ENCODE measurements around the gene PPFIA3.

The PPFIA3 gene

DNA sequence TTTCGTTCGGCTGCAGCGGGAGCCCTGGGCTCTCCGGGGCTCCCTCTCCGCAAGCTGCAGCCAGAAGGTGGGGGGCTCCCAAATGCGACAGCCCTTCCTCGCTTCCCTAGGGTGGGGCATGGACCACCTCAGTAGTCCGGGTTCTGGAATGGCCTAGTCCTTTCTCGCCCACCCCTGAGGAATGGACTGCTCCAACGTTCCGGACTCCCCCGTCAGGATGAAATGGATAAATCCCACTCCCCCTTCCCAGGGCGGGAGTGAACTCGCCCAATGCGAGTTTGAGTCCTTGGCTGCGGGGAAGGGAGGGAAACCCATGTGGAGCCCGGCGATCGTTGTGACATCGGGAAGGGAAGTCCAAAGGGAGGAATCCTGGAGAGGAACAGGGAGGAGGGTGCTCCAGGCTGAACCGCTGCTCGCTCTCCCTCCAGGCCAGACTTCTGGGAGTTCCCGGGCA lies 30.3 kb downstream of the PPFIA3 start:
- DNase-seq (ENCODE audit: low read depth, low spot score): peak; percentile 92

DNA sequence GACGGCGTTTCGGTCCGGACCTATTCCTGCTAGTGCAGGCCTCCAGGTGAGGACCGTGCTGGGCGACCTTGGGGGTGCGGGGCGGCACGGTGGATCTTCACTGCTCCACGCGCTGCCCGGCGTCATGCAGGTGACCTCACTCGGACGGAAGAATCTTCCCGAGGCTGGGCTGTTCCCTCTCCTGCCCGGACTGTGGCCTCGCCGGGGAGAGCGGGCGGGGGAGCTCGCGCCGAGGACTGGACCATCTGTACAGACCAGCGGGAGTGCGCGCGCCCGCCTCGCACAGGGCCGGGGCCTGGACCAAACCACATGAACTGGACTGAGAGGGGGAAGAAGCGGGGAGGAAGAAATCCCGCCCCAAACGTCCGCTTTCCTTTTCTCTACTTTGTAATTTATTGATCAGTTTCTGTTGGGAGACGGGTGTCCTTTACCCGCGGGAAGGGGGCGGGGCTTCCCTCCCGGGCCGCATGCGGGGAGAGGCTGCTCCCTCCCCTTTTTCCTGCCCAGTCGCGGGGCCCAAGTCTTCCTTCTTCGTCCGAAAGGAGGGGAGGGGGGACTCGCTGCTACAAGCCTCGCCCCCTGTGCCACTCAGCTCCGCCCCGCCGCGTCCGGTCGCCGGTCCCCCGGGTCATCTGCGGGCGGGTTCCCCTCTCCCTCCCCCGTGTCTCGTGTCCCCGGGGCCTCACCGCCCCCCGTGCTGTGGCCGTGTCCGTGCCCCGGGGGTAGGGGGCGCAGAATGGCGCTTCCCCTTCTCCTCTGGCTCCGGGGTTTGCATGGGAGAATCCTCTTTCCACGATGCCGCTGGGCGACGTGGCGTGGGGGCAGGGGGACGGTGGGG lies 31.0 kb downstream of the PPFIA3 start:
- DNase-seq (ENCODE audit: low read depth, low spot score): peak; percentile 89

DNA sequence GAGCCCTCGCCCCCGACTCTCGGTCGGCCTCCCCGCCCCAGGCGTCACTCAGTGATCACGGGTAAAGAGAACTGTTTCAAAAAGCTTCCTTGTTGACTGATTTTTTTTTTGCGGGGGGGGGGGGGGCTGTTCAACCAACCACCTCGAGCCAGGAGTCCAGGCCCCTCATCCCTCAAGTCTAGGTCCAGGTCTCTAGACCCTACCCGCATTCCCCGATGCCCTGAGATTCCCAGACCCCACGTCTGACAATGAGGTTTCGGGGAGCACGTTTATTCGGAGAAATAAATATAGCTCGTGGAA lies 31.6 kb downstream of the PPFIA3 start:
- no peak for DNase-seq (ENCODE audit: low read depth, low spot score)

DNA sequence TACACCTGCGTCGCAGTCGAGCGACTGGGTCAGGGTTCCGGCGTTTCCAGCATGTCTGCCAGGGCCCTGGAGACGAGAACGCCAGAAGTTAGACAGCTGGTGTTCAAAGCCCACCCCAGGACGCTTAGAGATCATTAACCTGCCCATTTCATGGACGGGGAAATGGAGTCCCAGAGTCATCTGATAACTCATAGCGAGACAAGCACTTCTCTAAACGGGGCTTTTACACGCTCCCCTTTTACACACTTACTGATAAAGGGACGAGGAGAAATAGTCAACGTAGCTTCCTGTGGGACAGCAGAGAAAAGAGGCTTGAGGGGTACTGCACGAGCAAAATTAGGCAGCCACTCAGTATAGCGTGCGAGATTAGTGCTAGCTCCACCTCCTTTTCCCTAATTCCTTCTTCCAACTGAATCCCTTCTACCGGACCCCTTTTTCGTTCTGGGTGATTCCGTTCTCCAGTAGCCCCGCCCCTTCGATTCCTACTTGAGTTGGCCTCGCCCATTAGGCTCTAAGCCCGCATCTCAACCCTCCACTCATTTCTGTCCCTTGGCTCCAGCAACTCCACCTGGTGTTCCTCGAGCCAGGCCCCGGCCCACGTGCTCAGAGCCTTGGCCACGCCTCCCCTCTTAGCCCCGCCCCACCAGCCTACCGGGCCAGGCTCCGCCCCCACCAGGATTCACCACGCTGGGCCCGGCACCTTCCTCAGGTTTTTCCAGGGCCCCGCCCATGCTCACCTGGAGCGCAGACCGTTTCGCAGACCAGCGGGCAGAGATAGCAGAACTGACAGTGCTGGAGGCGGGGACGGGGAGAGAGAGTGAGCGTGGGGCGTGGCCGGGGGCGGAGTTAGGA lies 32.1 kb downstream of the PPFIA3 start:
- DNase-seq (ENCODE audit: low read depth, low spot score): peak; percentile 53

DNA sequence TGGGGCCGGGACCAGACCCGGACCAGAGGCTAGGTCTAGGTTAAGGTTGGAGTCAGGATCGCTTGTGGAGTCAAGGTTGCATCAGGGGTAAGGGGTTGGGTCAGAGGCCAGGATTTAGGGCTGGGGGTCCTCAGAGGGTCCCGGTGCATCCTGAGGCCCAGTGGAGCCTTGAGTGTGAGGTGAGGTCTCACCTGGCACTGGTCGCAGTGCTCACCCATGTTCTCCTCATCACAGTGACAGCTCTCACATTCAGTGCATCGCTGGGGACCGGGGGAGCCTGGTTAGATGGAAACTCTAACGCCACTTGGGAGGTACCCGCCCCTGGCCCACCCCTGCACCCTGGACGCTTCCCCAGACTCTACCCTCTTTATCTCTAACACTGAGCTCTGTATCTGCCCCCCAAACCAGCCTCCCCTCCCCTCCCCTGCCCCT lies 32.8 kb downstream of the PPFIA3 start:
- DNase-seq (ENCODE audit: low read depth, low spot score): no peak

DNA sequence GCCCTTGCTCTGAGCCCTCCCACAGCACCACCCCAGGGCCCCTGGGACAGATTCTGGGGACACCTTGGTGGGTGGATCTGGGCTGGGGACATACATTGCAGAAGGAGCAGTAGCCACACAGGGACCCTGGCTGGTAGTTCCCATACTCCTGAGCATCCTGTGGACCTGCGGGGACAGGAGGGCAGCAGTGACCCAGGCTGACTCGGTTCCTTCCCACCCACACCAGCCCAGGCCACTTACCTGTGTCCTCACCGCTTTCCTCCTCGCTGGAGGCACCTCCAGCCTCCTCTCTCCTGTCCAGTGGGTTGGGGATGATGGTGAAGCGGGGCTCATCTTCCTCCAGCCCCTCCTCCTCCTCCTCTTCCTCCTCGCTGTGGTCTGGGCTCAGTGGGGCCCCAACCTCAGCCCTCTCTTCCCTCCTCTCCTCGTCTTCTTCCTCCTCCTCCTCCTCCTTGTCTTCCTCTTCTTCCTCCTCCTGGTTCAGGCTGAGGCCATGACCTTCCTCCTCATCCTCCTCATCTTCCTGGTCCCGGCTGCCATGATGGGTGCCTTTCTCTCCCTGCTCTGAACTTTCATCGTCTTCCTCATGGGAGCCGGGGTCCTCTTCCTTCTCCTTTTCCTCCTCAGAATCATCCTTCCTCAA lies 33.9 kb downstream of the PPFIA3 start:
- no peak for DNase-seq (ENCODE audit: low read depth, low spot score)

DNA sequence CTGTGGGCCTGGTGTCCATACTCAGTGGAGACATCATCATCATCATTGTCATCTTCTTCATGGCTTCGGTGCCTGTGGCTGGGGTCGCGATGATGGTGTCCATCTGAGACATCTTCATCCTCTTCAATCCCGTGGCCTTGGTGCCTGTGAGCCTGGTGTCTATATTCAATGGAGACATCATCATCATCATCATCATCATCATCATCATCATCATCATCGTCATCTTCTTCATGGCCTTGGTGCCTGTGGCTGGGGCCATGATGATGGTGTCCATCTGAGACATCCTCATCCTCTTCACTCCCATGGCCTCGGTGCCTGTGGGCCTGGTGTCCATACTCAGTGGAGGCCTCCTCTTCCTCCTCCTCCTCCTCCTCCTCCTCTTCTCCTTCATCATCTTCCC lies 34.9 kb downstream of the PPFIA3 start:
- DNase-seq (ENCODE audit: low read depth, low spot score): no peak

DNA sequence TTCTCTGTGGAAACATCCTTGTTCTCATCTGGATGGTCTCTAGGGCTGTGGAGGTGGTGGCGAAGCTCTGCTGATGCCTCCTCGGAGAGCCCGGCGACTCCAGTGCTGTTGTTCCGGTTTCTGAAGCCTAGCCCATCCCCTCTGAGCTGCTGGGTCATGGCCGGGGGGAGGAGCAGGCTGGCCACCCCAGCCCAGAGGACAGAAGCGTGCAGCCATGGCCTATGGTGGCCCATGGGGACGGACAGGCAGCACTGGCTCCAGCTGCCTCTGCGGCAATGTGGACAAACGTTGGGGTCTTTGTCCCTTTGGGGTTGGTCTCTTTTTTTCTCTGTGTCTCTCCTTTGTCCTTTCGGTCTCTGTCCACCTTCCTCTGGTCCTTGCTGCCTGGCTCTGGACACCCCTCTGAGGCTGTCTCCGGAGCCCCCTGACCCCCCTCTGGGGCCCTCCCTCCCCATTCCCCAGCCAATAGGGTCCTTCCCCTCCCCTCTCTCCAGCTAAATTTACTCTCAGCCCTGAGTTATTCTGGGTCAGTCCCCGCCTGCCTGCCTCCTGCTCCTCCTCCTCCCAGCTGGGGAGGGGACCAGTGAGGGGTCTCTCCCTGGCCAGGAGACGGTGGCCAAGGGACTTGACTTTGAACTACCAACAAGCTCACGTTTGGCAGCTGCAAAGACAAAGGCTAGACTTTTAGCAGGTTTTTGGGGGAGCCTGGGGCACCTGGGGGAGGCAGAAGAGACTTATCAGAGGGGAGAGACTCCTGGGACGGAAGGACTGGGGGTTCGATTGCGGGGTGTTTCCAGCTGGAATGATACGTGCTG lies 35.9 kb downstream of the PPFIA3 start, which contains the start of gene HRC:
Gene HRC (minus strand): TSS at position 392 of the 815 bp plus-strand sequence. CDS start 159 bp downstream, at position 233.
- no peak for DNase-seq (ENCODE audit: low read depth, low spot score)

DNA sequence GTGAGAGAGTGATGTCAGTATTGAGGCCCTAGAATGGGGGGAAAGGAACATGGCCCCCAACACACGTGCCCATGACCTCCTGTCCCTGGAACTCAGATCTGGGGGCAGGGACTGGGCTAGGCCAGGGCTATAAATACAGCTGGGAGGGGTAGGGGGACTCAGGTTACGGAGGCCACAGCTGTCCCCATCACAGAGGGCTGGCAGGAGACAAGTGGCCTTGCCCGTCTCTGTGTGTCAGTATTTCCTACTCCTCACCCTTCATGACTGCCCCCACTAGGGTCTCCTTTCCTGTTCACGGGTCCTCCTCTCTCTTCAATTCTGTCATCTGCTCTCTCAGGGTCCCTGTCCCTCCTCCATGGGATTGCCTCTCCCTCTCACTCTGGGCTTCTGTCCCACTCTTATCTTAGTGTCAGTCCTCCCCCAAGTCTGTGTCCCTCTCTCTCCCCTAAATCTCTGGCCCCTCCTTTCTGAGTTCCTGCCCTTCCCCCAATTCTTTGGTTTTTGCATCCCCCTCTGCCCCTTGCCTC lies 36.5 kb downstream of the PPFIA3 start:
- DNase-seq (ENCODE audit: low read depth, low spot score): no peak

DNA sequence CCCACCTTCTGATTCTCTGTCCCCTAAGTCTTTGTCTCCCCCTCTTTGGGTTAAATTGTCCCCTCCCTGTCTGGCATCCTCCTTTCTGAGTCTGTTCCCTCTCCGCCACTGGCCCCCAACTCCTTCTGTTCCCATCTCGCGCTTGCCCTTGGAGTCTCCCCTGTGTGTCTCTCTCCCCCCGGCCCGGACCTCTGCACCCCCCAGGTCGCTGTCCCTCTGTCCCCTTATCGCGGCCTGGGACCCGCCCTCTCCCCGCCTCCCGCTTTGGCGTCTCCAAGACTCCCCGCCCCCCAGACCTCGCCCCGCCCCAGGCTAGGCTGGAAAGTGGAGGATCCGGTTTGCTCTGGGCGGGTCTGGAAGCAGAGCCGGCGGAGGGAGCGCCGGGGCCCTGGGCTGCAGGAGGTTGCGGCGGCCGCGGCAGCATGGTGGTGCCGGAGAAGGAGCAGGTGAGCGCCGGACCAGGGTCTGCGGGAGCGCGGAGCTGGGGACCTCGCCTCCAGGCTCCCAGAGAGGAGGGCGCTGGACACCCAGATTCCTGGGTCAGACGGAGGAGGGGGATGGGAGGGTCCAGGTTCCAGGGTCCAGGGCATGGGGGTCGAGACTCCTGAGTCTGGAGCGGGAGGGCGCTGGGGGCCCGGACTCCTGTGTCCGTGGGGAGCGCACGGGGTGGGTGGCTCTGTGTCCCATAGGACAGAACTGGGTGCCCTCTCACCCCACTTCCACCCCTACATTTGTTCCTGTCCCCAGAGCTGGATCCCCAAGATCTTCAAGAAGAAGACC lies 38.3 kb downstream of the PPFIA3 start, which contains the start of gene TRPM4:
Gene TRPM4 (plus strand): TSS at position 348 of the 780 bp plus-strand sequence. CDS start 75 bp downstream, at position 423.
- DNase-seq (ENCODE audit: low read depth, low spot score): peak; percentile 90

DNA sequence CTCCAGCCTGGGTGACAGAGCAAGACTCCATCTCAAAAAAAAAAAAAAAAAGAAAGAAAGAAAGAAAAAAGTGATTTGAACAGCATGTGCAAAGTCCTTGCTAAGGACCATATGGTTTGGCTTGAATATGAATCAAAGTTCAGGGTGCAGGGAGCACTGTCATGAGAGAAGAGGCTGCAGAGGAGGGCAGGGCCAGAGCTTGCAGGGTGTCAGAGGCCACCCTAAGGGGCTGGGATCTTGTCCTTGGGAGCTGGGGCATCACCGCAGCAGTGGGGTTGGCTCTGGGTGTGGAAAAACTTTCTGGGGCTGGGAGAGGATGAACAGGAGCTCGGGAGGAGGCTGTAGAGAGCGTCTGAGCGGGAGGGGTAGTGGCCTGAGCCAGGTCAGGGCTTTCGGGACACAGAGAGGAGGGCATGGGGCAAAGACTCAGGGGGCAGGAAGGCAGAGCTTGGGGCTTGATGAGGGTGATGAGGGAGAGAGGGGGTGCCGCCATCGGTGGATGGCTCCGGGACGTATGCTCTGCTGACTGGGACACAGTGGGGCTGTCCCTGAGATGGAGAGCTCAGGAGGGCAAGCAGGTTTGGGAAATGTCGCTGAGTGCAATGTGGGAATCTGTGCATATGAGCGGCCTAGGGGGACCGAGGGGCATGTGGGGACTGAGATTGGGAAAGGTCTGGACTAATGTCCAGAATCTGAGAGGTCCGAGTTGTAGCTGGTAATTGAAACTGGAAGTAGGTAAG lies 41.3 kb downstream of the PPFIA3 start:
- DNase-seq (ENCODE audit: low read depth, low spot score): no peak

DNA sequence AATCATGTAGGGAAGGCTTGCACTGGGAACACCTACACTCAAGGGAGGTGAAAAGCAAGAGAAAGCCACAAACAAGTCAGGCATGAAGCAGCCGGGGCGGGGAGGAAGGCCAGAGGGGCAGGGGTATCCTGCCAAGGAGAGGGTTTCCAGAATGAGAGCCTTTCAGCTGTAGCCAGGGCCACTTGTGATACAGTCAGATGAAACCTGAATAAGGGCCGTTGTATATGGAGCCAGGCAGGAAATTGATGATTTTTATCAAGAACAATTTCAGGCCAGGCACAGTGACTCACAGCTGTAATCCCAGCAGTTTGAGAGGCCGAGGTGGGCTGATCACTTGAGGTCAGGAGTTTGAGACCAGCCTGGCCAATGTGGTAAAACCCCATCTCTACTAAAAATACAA lies 42.6 kb downstream of the PPFIA3 start:
- no peak for DNase-seq (ENCODE audit: low read depth, low spot score)

DNA sequence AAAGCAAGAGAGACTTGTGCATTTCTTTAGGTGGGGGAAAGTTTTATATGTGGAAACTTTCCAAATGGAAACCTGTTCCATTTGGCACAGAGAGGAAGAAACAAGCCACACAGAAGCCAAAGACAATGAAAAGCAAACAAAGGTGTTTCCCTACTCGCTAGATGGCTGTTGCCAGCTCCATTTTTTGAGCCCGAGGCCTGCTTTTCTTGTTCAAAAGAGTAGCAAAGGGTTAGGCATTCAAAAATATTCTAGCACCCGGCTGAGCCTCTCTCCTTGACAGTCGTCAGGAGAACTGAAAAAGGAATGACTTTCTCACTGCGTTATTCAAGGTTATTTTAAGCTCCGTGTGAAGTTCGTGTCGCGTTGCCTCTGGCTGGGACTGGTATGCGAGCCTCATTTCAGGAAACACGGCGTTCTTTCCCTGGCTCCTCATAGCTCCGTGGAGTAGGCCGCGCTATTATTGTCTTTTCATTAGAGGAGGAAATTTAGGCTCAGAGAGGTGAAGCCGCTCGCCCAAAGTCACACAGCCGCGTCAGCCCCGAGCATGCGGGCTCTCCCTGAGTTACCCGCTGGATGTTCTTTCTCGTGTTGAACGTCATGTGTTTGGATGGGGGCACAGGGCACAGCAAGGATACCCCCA lies 45.9 kb downstream of the PPFIA3 start:
- DNase-seq (ENCODE audit: low read depth, low spot score): peak; percentile 59

DNA sequence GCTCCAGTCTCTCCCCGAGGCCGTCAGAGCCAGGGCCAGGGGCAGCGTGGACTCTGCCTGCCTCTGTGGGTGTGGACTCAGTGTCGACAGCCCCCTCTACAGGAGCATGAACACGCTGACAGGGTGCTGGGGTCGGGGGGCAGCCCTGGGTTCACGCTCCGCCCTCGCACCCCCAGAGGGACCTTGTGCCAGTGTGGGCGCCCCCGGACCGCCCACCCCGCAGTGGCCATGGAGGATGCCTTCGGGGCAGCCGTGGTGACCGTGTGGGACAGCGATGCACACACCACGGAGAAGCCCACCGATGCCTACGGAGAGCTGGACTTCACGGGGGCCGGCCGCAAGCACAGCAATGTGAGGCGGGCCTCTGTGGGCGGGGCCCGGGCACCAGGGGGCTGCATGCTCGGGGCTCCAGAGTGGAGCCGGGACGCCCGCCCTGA lies 46.5 kb downstream of the PPFIA3 start:
- DNase-seq (ENCODE audit: low read depth, low spot score): peak; percentile 17

DNA sequence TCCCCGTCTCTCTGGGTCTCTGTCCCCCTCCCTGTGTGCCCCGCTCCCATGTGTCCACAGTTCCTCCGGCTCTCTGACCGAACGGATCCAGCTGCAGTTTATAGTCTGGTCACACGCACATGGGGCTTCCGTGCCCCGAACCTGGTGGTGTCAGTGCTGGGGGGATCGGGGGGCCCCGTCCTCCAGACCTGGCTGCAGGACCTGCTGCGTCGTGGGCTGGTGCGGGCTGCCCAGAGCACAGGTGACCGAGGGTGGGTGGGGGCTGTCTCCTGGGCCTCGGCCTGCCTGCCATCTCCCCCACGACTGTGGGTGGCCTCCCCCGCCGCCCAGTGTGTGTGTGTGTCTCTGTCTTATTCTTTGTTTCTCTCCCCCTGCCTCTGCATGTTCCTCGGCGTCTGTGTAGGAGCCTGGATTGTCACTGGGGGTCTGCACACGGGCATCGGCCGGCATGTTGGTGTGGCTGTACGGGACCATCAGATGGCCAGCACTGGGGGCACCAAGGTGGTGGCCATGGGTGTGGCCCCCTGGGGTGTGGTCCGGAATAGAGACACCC lies 48.6 kb downstream of the PPFIA3 start:
- no peak for DNase-seq (ENCODE audit: low read depth, low spot score)

DNA sequence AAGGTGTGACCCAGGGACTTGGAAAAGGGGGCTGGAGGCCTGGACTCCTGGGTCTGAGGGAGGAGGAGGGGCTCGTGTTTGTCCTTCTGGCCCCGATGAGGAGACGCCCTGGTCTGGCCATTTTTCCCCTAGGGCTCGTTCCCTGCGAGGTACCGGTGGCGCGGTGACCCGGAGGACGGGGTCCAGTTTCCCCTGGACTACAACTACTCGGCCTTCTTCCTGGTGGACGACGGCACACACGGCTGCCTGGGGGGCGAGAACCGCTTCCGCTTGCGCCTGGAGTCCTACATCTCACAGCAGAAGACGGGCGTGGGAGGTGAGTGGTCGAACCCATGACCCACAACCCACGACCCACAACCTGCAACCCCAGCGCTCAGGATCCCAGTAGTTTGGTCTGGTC lies 49.1 kb downstream of the PPFIA3 start:
- no peak for DNase-seq (ENCODE audit: low read depth, low spot score)

DNA sequence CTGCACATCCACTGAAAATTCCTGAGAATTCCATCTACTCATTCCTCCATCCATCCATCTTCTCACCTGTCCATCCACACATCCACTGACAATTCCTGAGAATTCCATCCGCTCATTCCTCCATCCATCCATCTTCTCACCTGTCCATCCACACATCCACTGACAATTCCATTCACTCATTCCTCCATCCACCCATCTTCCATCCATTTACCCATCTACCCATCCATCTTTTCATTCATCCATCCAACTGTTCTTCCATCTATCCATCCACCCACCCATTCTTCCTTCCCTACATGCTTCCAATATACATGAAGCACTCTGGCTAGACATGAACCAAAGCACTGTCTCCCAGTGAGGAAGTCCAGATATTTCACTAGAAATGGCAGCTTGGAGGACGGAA lies 53.9 kb downstream of the PPFIA3 start:
- DNase-seq (ENCODE audit: low read depth, low spot score): no peak

DNA sequence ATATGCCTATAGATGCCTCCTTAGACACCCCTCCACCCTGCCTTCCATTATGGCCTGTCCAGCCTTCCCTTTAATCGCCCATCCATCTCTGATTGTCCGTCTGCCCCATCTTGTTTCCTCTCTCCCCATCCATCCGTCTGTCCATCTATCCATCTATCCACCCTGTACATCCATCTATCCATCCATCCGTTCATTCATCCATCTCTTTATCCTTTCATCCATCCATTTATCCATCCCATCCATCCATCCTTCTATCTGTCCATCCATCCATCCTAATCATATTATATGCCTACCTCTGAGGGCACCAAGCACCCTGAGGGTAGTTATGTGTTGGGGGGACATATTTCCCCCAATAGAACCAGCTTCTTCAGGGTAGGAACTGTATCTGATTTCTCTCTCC lies 61.3 kb downstream of the PPFIA3 start:
- no peak for DNase-seq (ENCODE audit: low read depth, low spot score)
